ENCODE data around the gene MAB21L4.

MAB21L4 gene

DNA sequence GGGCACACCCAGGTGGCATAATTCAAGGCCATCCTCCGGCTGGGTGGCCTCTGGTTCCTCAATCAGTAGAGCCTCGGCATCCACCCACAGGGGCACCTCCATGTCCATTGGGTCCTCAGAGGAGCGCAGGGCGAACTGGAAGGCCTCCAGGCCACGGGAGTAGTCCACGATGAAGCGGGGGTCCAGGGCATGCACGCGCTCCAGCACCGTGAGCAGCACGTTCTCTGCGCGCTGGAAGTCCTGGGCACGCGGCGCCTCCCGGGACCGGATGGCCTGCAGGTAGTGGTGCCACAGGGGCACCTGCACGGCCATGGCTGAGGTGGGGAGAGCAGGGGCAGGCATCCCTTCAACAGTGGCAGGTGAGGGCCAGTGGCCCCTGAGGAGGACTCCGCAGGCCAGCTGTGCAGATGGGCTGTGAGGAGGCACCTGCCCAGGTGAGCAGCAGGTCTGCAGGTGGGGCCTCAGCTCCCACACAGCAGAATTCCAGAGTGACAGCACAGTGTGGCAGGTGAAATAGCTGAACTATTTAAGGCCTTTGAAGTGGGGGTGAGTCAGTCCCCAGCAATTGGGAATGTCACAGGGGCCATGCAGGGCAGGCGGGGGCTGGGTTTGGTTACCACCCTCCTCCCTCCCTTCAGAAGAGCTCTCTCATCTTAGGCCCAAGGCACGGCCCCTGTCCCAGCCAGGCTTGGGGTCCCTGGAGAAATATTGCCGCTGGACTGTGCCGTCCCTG, at the start of gene MAB21L4:
Gene MAB21L4 (minus strand): TSS at position 501 of the 733 bp plus-strand sequence. CDS start 159 bp downstream, at position 342.
- DNase-seq (ENCODE audit: low read depth in 2 of 3, low spot score in 2 of 3): no peak

DNA sequence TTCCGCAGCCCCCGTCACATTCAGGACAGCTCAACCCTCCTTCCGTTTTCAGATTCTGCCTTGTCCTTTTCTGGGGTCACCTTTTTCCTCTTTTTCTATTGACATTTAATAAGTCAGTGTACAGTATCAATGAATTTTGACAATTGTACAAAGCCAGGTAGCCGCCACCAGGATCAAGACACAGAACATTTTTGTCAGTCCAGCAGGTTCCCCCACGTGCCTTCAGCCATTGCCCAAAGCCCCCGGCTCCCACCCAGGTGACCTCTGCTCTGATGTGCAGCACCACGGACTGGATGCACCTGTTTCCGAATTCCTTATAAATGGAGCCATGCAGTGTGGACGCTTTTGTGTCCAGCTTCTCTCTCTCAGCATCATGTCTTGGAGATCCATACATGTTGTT, 40.1 kb upstream of the MAB21L4 start:
- no peak for DNase-seq (ENCODE audit: low read depth in 2 of 3, low spot score in 2 of 3)

DNA sequence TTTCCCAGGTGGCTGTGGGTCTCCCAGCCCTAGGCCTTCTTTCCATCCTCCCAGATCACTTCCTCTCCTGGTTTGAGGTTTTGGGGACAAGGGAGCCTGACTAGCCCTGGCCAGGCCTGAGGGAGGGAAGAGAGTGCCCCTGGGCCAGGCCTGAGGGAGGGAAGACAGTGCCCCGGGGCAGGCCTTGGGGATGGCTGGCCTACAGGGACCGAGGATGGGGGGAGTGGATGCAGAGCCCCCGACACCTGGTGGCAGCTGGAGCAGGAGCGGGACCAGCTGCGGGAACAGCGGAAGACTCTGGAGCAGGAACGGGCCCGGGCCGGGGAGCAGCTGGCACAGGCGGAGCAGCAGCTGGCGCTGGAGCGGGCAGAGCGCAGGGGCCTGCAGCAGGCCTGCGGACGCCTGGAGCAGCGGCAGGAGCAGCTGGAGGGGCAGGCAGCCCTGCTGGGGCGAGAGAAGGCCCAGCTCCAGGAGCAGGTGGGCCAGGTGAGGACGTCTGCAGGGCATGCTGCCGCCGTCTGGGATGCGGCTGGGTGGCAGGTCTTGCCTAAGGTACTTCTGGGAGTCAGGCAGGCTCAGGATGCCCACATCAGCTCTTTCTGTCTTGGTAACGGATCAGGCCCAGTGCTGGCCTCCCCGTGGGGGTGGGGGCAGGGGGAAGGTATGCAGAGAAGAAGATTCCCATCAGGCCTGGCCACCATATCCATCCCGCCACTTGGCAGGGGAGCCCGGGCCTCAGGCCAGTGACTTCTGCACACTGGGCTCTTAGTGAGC, 39.3 kb upstream of the MAB21L4 start:
- DNase-seq (ENCODE audit: low read depth in 2 of 3, low spot score in 2 of 3): no peak

DNA sequence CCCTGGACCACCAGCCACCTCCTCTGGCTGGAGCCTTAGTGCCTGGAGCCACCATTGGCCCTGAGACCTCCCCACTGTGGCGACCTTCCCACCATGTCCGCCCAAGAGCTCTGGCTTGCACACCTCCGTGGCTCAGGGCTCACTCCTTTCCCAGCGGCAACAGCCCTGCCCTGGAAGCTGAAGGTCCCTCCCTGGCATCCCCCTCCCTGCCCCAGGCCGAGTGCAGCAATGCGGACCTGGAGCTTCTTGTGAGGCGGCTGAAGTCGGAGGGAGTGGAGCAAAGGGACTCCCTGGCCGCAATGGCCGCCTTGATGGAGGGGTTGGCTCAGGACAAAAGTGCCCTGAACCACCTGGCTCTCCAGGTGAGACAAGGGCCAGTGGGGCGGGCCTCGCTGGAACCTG, 38.7 kb upstream of the MAB21L4 start:
- no peak for DNase-seq (ENCODE audit: low read depth in 2 of 3, low spot score in 2 of 3)

DNA sequence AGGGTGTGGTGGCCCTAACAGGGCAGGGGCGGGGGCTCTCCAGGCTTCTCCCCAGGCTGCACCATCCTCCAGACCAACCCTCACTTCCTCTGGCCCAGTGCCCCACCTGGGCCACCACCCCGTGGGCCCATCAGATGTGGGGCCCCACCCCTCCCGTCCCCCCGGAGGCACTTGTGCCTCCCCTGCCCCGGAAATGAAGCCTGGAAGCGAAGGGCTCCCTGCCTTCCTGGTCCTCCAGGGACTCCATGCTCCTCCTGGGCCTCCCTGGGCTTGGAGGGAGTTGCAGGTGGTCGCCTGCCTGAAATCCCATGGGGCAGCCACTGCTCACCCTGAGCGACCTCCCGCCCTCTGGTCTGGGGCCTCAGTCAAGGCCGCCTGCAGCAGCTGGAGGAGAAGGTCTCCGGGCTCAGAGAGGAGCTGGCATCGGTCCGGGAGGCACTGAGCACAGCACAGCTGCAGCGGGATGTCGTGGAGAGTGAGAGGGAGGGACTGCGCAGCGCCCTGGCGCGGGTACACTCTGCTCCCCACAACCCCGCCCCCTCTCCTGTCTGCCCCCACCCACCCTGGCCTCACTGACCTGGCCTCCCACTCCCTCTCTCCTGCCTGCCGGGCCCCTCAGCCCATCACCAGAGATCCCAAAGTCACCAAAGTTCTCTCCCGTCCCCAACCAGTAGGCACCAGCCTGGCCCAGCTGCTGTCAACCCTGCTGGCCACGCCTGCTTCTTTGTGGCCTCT, 38.2 kb upstream of the MAB21L4 start:
- no peak for DNase-seq (ENCODE audit: low read depth in 2 of 3, low spot score in 2 of 3)

DNA sequence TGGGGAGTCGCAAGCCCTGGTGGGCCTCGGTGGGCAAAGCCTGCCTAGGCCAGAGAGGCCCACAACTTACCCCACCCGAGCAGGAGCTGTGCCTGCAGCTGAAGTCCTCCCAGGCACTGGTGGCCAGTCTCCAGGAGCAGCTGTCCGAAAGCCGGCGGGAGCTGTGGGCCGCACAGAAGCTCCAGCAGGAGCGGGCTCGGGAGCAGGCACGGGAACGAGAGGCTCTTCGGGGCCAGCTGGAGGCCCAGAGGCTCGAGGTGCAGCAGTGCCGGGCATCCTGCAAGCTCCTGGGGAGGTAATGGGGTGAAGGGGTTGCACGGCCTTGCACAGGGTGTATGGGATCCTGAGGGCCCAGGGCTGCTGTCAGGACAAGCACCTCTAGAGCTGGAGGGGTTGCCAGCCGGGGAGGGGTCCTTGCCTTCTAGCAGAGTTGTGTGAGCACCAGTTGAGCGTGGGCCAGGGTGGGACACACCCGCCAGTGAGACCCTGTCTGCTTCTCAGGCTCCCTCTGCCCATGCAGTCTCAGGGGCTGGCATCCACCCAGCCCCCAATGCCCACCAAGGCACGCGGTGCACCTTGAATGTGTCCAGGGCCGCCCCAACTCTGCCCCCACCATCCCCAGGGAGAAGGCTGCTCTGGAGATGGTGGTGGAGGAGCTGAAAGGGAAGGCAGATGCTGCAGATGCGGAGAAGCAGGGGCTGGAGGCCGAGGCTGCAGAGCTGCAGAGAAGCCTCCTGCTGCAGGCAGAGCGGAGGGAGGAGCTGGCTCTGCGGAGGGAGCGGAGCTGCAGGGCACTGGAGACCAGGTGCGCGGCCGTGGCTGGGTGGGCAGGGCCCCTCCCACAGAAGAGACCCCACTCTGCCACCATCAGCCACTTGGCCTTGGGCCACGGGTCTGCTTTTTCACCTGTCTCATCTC, 37.4 kb upstream of the MAB21L4 start:
- no peak for DNase-seq (ENCODE audit: low read depth in 2 of 3, low spot score in 2 of 3)

DNA sequence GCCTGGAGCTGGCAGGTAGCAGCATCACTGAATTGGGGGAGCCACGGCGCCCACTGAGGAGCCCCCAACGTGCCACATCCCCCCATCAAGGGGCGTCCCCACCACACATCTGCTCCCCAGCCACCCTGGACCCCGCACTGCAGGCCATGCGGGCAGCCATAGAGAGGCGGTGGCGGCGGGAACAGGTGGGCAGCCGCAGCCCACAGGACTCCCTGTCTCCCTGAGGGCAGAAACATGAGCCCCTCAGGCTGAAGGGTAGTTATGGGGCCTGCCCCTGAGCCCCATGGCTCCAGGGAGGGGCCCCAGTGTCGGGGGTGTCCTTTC, 36.7 kb upstream of the MAB21L4 start:
- no peak for DNase-seq (ENCODE audit: low read depth in 2 of 3, low spot score in 2 of 3)

DNA sequence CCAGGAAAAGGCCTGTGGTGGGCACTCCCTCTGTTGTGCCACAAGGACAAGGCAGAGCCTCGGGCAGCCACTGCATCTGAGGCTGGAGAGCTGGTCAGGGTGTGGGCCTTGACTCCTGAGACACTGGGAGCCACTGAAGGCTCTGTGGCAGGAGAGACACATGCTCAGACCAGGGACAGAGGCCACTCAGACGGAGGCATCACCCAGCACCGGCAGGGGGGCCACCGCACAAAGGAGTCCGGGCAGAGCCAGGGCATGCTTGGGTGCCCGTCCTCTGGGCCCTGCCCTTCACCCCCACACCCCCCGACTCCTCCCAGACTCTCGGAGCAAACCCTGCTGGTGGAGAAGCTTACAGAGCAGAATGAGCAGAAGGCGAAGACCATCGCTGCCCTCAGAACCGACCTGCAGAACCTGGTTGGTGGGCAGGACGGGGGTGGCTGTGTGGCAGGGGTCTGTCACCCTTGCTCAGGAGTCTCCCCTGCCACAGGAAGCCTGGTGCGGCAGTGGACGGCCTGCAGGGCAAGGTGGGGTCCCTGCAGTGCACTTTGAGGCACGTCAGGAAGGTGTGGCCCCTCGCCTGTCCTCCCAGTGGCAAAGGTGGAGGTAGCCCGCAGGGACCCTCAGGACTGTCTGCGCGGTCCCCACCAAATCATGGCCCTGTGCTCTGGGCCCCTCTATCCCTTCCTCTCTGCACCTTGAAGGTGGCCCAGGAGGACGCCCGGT, 36.2 kb upstream of the MAB21L4 start:
- no peak for DNase-seq (ENCODE audit: low read depth in 2 of 3, low spot score in 2 of 3)

DNA sequence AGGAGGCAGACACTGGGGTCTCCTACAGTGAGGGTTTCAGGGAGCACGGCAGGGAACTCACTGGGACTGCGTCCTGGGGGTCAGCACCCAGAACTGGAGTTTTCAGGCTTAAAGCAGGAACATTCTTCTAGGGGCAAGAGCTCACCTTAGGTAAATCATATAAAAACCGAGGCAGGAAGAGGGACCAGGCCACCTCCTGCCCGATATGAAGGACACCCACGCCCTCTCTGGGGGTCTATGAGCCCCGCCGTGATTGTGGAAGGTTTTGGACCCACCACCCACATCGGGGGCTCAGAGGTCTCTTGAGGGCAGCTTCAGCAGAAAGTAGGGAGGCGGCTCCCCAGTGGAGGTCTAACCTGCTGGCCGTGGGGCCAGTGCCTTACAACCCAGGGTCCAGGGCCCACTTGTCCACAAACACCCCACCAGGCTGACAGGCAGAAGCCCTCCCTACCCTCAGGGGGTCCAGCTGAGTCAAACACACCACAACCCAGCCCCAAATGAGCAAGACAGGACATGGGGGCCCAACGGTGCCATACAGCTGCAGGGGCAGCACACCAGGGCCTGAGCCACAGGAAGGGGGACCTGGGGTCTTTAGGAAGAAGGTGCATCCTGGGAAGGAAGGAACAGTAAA, 35.5 kb upstream of the MAB21L4 start:
- no peak for DNase-seq (ENCODE audit: low read depth in 2 of 3, low spot score in 2 of 3)

DNA sequence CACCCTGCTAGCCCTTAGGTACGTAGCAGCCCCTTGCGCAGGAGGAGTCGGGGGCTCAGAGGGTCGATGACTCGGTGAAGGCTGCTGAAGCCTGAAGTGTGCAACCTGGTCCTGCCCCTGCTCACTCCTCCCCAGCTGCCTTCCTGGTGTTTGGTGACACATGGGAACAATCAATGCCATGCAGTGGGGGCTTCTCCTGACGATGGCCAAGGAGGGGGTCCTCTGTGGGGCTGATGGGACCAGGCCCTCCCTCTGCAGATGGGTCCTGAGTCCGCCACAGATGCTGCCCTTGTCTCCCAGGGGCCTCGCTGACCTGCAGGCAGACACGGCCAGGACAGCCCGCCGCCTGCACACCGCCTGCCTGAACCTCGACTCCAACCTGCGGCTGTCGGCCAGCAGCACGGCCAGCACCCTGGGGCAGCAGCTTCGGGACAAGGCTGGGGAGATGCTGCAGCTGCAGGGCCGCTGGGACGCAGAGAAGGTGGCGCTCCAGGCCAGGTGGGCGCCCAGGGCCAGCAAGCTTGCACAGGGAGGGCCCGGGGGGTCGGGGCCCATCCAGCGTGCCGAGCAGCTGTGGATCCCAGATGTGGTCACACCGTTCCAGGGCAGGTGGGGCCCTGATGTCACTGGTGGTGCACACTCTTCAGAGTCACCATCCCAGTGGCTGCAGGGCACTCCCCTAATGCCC, 34.8 kb upstream of the MAB21L4 start:
- no peak for DNase-seq (ENCODE audit: low read depth in 2 of 3, low spot score in 2 of 3)

DNA sequence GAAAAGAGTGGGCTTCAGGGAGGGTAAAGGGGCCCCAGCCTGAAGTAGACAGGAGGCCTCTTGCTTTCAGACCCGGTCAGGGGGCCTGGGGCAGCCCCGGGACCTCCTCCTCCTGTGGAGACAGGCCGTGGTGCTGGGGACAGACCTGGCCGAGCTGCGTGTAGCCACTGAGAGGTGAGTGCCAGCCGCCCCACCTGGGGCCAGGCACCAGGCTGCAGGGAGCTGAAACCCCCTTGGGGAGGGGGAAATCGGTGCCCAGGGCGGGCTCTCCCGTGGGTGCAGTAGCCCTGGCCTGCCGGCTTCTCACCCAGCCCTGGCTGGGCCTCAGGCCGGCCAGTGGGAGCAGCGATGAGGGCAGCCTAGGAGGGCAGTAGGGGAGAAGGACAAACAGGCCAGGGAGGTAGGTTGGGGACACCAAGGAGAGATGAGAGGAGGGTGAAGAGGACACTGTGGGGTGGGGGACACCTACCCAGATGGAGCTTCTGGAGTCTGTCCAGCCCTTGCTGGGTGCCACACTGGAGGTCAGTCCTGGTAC, 34.2 kb upstream of the MAB21L4 start:
- no peak for DNase-seq (ENCODE audit: low read depth in 2 of 3, low spot score in 2 of 3)

DNA sequence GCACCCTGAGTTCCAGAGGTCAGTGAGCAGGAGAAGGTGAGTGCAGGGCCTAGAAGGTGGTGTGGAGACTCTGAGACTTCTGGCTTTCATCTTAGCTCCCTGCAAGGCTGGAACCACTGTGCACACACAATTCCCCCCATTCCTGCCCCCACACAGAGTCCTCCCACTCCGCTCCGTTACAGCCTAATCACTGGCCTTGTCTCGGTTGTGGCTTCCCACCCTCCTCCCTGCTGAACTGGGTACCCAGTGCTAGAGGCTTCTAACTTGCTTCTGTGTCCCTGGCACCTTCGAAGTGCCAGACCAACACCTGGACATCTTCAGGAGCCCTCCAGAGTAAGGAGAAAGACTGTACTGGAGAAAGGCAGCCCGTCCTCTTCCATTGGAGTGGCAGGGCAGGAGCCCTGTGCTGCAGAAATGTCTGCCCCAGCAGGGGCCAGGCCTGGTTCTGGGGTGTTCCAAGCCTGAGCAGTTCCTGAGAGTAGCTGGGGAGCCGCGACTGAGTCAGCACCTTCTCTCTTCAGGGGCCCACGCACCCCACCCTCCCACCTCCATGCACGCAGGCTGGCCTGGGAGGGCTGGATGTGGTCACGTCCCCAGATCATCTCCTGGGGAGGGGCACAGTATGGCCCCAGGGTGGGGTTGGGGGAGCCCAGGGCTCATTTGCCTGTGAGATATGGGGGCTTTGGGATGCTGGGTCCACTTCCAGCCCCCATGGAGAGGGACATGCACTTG, 33.6 kb upstream of the MAB21L4 start:
- no peak for DNase-seq (ENCODE audit: low read depth in 2 of 3, low spot score in 2 of 3)

DNA sequence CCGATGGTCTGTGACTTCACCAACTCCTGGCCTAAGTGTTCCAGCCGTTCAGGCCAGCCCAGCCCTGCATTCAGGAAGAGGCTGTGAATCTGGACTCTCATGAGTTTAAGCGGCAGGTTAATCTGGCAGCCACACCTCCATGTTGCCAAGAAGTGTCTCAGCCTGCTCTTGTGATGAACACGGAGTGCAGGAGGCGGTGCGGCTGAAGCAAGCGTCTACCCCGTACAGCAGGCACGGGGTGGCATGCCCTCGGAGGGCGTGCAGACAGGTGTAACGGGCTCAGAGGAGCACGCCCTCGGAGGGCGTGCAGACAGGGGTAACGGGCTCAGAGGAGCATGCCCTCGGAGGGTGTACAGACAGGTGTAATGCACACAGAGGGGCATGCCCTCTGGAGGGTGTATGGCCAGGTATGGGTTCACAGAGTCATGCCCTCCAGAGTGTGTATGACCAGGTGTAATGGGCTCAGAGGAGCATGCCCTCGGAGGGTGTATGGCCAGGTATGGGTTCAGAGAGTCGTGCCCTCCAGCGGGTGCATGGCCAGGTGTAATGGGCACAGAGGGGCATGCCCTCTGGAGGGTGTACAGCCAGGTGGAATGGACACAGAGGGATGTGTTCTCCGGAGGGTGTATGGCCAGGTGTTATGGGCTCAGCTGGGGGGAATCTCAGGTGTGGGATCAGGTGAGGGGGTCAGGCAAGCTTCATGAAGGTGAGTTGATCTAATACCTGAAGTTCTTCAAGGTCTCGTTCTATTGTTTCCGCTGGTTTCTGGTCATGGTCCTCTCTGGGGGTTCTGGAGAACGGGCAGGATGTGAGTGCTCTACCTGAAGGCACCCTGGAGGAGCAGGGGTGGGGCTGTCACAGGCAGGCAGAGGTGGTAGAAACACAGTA, 32.8 kb upstream of the MAB21L4 start:
- DNase-seq (ENCODE audit: low read depth in 2 of 3, low spot score in 2 of 3): no peak

DNA sequence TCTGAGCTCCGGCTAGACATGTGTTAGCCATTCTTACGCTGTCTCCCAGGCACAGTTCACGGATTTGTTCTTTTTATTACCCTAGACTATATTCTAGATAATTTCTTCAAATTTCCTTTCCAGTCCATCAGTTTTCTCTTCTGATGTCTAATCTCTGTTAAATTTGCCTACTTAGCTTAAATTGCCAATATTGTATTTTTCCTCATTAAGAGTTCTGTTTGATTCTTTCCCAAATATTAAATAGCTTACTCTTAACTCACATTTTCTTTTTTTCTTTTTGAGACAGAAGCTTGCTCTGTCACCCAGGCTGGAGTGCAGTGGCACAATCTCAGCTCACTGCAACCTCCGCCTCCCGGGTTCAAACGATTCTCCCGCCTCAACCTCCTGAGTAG, 31.4 kb upstream of the MAB21L4 start:
- no peak for DNase-seq (ENCODE audit: low read depth in 2 of 3, low spot score in 2 of 3)

DNA sequence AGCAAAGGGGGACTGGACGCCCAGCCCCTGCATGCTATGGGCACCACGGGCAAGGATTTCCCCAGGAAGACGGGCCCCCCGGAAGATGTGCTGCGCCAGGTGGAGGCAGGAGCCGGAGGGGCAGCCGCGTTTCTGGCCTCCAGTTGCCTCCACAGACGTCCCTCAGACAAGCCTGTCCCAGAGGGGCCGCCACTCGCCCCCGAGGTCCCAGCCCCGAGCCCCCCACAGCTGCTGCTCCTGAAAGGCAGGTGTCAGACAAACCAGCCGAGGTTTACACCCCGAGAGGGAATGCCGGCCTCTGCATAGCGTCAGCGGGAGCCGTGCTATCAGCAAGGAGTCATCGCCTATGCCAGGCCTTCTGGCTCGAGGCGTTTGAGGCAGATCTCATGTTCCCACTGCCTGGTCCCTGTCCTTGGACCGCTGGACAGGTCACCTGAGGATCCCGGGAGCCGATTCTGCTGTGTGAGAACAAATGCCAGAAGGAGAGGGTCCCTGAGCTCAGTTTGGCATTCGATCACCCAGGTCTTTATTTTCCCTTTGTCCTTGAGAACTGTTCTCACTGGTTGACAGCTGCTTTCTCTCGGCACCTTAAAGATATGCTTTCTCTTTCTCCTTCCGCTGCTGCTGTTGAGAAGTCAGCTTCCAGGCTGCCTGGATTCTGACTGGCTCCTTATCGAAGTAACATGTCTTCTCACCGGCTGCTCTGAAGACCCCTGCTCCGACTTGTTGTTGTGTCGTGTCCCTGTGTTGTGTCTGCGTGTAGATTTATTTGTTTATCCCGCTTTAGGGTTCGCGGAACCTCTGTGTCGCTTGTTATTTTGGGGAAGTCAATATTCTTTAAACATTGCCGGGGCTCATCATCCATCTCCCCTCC, 30.8 kb upstream of the MAB21L4 start:
- DNase-seq (ENCODE audit: low read depth in 2 of 3, low spot score in 2 of 3): no peak

Data from activated CD8-positive, alpha-beta memory T cell treated with anti-CD3 and anti-CD28 coated beads for 48 hours (primary cell).